Endothelial cell of umbilical vein (primary cell): ENCODE measurements around the gene PPME1. TPM values are rescaled to one million over a fixed set of nuclear protein-coding genes. Genes with fewer than 3 reads are reported as not detected.

Experiments used
- BruUV-seq: library from RNA; stranded (reverse); fragments of 400-500 nt; replicated peaks from 2 replicates; lab custom pipeline; 2021; lab: Mats Ljungman, UMichigan
- CTCF ChIA-PET: fragments of 300-600, 350-600 bp; sonication (Branson Sonifier 250); formaldehyde crosslinking; loops from one replicate; lab custom pipeline; 2021; ENCODE audit warnings: antibody characterized with exemption, inconsistent platforms; lab: Charles Lee
- POLR2A ChIA-PET: fragments of 300-600, 350-600 bp; sonication (Branson Sonifier 250); formaldehyde crosslinking; loops from one replicate; lab custom pipeline; 2021; ENCODE audit warnings: antibody characterized with exemption, inconsistent platforms; lab: Charles Lee
- DNase-seq: peaks from one replicate; pipeline ENCODE4 v3.0.0-alpha.2; 2011; ENCODE audit warnings: low read depth, low spot score
- FAIRE-seq: peaks from 2 replicates; lab custom pipeline; 2011; peaks lifted over from hg19 to GRCh38; lab: Jason Lieb, UNC
- H2AFZ ChIP-seq: 2 replicates; pipeline ENCODE4 v1.6.0; 2012; ENCODE audit warnings: low read depth, low read length, control low read depth, inconsistent platforms
- H3K27ac ChIP-seq: 2 replicates; pipeline ENCODE4 v1.5.1; 2011; ENCODE audit warnings: low read depth, mild to moderate bottlenecking, control low read depth, low read length, moderate library complexity; ENCODE audit not compliant: insufficient read depth
- H3K27me3 ChIP-seq, 2 experiments: 2 replicates each; pipeline versions ENCODE4 v1.6.0 to v1.6.1; 2011; ENCODE audit warnings: low read length in 2 of 2, mixed read lengths in 1 of 2; ENCODE audit not compliant: control insufficient read depth in 2 of 2, insufficient read depth in 2 of 2
- H3K36me3 ChIP-seq, 2 experiments: 2 replicates in 1 of 2; 3 replicates in 1 of 2; pipeline ENCODE4 v1.5.1; 2011; ENCODE audit warnings: low read length in 2 of 2, mild to moderate bottlenecking in 1 of 2, moderate library complexity in 1 of 2; ENCODE audit not compliant: control insufficient read depth in 2 of 2, insufficient read depth in 2 of 2; ENCODE audit errors: extremely low read depth in 1 of 2
- H3K4me1 ChIP-seq: 3 replicates; pipeline ENCODE4 v1.5.1; 2011; ENCODE audit warnings: mild to moderate bottlenecking, low read length; ENCODE audit not compliant: control insufficient read depth, insufficient read depth; ENCODE audit errors: extremely low read depth
- H3K4me2 ChIP-seq: 2 replicates; pipeline ENCODE4 v1.6.1; 2011; ENCODE audit warnings: low read length, control low read depth, mixed read lengths; ENCODE audit not compliant: insufficient read depth
- H3K4me3 ChIP-seq, 3 experiments: fragments of 200-600 bp in 1 of 3; sonication (generic), shearing (Covaris generic) in 1 of 3; replicated peaks in 1 of 3; 2 replicates each; pipeline ENCODE4 v1.5.1; 2011 to 2016; ENCODE audit warnings: control low read depth in 3 of 3, low read length in 3 of 3, mild to moderate bottlenecking in 2 of 3, inconsistent platforms in 1 of 3, low read depth in 1 of 3, moderate library complexity in 1 of 3; ENCODE audit not compliant: insufficient read depth in 1 of 3
- H3K79me2 ChIP-seq: 2 replicates; pipeline ENCODE4 v1.6.0; 2012; ENCODE audit warnings: low read length, inconsistent platforms; ENCODE audit not compliant: control insufficient read depth, insufficient read depth
- H3K9ac ChIP-seq: replicated peaks from 2 replicates; pipeline ENCODE3; 2011; ENCODE audit warnings: low read length, control low read depth; ENCODE audit not compliant: insufficient read depth; ENCODE audit errors: extremely low read depth
- H3K9me1 ChIP-seq: replicated peaks from 3 replicates; pipeline ENCODE4 v1.6.0; 2011; ENCODE audit warnings: mild to moderate bottlenecking, low read length; ENCODE audit not compliant: control insufficient read depth, insufficient read depth; ENCODE audit errors: extremely low read depth
- H3K9me3 ChIP-seq: replicated peaks from 2 replicates; pipeline ENCODE4 v1.5.1; 2012; ENCODE audit warnings: low read length, inconsistent platforms; ENCODE audit not compliant: control insufficient read depth, insufficient read depth
- H4K20me1 ChIP-seq: replicated peaks from 2 replicates; pipeline ENCODE3; 2011; ENCODE audit warnings: mild to moderate bottlenecking, low read length; ENCODE audit not compliant: control insufficient read depth, insufficient read depth; ENCODE audit errors: extremely low read depth
- EZH2 ChIP-seq: IDR thresholded peaks from 2 replicates; pipeline ENCODE4 v1.6.1; 2012; ENCODE audit warnings: borderline replicate concordance, low read depth, mild to moderate bottlenecking, moderate library complexity, low read length, inconsistent platforms; ENCODE audit not compliant: severe bottlenecking
- FOS ChIP-seq: IDR thresholded peaks from 2 replicates; pipeline ENCODE4 v1.6.1; 2011; ENCODE audit warnings: mild to moderate bottlenecking, low read length, moderate library complexity, borderline replicate concordance; ENCODE audit not compliant: insufficient read depth
- GATA2 ChIP-seq: IDR thresholded peaks from 2 replicates; pipeline ENCODE4 v1.7.0; 2011; ENCODE audit warnings: low read depth, mild to moderate bottlenecking, moderate library complexity, mixed read lengths, low read length; ENCODE audit not compliant: insufficient read length, insufficient read depth
- JUN ChIP-seq: IDR thresholded peaks from 2 replicates; pipeline ENCODE4 v1.6.1; 2011; ENCODE audit warnings: borderline replicate concordance, low read depth; ENCODE audit not compliant: insufficient read length, insufficient read depth
- MAX ChIP-seq: IDR thresholded peaks from 2 replicates; pipeline ENCODE4 v1.6.1; 2011; ENCODE audit not compliant: insufficient read depth, insufficient read length
- MYC ChIP-seq: IDR thresholded peaks from one replicate; pipeline ENCODE4 v1.6.1; 2011; ENCODE audit warnings: mild to moderate bottlenecking, low read depth, low read length
- POLR2A ChIP-seq: IDR thresholded peaks from 2 replicates; pipeline ENCODE4 v1.6.1; 2012; ENCODE audit warnings: low read depth, mild to moderate bottlenecking, control low read depth, low read length
- POLR2AphosphoS5 ChIP-seq: IDR thresholded peaks from 2 replicates; pipeline ENCODE4 v1.6.1; 2012; ENCODE audit warnings: low read depth, mild to moderate bottlenecking, control low read depth, low read length, moderate library complexity; ENCODE audit not compliant: insufficient read depth
- dilution Hi-C: fragments of 300-500 bp; cut with MboI; formaldehyde crosslinking; loops from one replicate; pipeline ENCODE4 v1.15.0; 2019; ENCODE audit warnings: low sequenced_read_pairs; ENCODE audit not compliant: extremely low pct_ligation_motif_present
- intact Hi-C: fragments of 100-400 bp; cut with micrococcal nuclease; formaldehyde crosslinking; loops from one replicate; pipeline ENCODE4 v1.10.0; 2022
- polyA plus RNA-seq, 4 experiments: library from polyadenylated mRNA; depleted of rRNA in 3 of 4; stranded (reverse) in 3 of 4; unstranded in 1 of 4; fragments of >200 nt; gene quantifications; 2 replicates each; pipeline versions ENCODE4 v1.2.1 to v1.2.3, GENCODE V29; 2011 to 2012; ENCODE audit warnings: missing spikeins in 1 of 4
- total RNA-seq: library from RNA; stranded (reverse); gene quantifications from 2 replicates; pipeline ENCODE4 v1.2.3, GENCODE V29; 2021
- TF ChIP-seq, protein P1 (sequence below), 2 donors: IDR thresholded peaks; 1 replicate in 1 of 2; 2 replicates in 1 of 2; pipeline ENCODE4 v1.5.1; 2011; ENCODE audit warnings: low read length in 2 of 2, mild to moderate bottlenecking in 2 of 2, moderate library complexity in 2 of 2, control low read depth in 1 of 2, inconsistent platforms in 1 of 2, low read depth in 1 of 2; ENCODE audit not compliant: insufficient read depth in 1 of 2; ENCODE audit errors: extremely low read depth in 1 of 2

The PPME1 gene
- total and polyA plus RNA-seq, 2 donors (not counting 3 experiments of a cell fraction or from before 2014, with no cell fraction given) = 37.2 to 49.9 TPM

DNA sequence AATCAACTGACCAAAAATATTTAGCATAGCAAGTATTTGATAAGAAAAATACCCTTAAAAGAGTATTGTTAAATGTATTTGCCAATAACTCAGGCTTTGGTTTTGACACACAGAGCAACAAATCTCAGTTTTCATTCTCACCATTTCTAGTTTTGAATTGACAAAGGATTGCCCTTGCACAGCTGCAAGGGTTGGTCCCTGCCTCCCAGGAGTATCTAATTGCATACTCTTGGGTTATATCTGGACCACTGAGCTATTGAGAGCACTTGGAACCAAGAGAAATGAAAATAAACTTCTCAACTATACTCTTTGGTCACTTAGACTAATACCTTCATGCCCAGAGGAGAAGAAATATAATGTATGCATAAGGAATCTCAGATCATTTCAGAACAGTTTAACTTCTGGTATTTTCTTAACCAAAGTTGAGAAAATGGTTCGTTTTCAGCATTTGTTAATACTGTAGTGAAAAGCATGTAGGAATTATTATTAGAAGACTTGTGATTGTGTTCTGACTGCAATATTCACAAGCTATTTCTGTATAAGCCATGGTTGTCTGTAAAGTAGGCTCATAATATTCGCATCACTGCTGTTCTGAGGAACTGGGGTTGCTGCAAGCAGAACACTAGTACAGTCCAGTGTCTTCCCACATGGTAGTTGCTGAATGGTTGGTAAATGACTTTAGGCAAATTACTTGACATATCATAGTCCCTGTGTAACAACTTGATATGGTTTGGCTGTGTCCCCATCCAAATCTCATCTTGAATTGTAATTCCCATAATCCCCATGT, 8.2 kb upstream of the PPME1 start:
- FAIRE-seq (no peak), DNase-seq (no peak)
- dilution Hi-C loops = no loop called here
- Histone ChIP-seq H3K9ac (no peak overlapping the region), H3K4me1 (no peaks in the 10 kb centered on the region), H4K20me1 (no peaks in the 10 kb centered on the region), H3K4me3 (no peak overlapping the region), H3K9me1 (no peaks in the 10 kb centered on the region), H2AFZ (no peak overlapping the region), H3K4me2 (no peak overlapping the region), H3K9me3 (no peaks in the 10 kb centered on the region), H3K79me2 (no peaks in the 10 kb centered on the region), H3K36me3 (peaks cover 0 to 14% of the 10 kb centered on the region in 2 experiments), H3K27me3 (no peaks in the 10 kb centered on the region), H3K27ac (no peak overlapping the region)
- TF ChIP-seq JUN = no peak
- no peak for TF ChIP-seq FOS
- no peak for TF ChIP-seq MYC
- TF ChIP-seq, protein P1, sequence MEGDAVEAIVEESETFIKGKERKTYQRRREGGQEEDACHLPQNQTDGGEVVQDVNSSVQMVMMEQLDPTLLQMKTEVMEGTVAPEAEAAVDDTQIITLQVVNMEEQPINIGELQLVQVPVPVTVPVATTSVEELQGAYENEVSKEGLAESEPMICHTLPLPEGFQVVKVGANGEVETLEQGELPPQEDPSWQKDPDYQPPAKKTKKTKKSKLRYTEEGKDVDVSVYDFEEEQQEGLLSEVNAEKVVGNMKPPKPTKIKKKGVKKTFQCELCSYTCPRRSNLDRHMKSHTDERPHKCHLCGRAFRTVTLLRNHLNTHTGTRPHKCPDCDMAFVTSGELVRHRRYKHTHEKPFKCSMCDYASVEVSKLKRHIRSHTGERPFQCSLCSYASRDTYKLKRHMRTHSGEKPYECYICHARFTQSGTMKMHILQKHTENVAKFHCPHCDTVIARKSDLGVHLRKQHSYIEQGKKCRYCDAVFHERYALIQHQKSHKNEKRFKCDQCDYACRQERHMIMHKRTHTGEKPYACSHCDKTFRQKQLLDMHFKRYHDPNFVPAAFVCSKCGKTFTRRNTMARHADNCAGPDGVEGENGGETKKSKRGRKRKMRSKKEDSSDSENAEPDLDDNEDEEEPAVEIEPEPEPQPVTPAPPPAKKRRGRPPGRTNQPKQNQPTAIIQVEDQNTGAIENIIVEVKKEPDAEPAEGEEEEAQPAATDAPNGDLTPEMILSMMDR (IDR thresholded peaks at IDR 0.05; ENCODE audit: extremely low read depth in 1 of 2, insufficient read depth in 1 of 2, low read depth in 1 of 2, low read length in 2 of 2) = no peak
- TF ChIP-seq GATA2 = no peak
- no peak for TF ChIP-seq EZH2
- no peak for TF ChIP-seq POLR2AphosphoS5
- no peak for TF ChIP-seq MAX
- TF ChIP-seq POLR2A = no peak
- ChIA-PET POLR2A (no interaction called here), CTCF (interaction anchor here (1.0 kb wide), 1 partner anchor 8 kb away, joined by 3 read pairs; no protein-coding TSS in a partner anchor)
- intact Hi-C loops = no loop called here
- BruUV-seq = no TSS peak
